Keratinocyte (primary cell): ENCODE results near the gene PCK2.

Source experiments
- EZH2 ChIP-seq: IDR thresholded peaks from one replicate; pipeline ENCODE4 v1.6.1; 2012; ENCODE audit warnings: inconsistent platforms, mild to moderate bottlenecking, low read length, moderate library complexity
- TF ChIP-seq, protein P1 (sequence below), 3 experiments: IDR thresholded peaks in 1 of 3; conservative IDR thresholded peaks in 1 of 3; optimal IDR thresholded peaks in 1 of 3; 2 replicates in 2 of 3; 3 replicates in 1 of 3; pipeline versions ENCODE3 to v1.5.1; 2011; ENCODE audit warnings: low read length in 3 of 3, mild to moderate bottlenecking in 3 of 3, moderate library complexity in 2 of 3, control low read depth in 1 of 3, inconsistent platforms in 1 of 3; ENCODE audit not compliant: insufficient read depth in 2 of 3; ENCODE audit errors: extremely low read depth in 1 of 3

GRCh38 chr14:24116128-24116814 lies 22.2 kb downstream of the PCK2 start:
- TF ChIP-seq, protein P1, sequence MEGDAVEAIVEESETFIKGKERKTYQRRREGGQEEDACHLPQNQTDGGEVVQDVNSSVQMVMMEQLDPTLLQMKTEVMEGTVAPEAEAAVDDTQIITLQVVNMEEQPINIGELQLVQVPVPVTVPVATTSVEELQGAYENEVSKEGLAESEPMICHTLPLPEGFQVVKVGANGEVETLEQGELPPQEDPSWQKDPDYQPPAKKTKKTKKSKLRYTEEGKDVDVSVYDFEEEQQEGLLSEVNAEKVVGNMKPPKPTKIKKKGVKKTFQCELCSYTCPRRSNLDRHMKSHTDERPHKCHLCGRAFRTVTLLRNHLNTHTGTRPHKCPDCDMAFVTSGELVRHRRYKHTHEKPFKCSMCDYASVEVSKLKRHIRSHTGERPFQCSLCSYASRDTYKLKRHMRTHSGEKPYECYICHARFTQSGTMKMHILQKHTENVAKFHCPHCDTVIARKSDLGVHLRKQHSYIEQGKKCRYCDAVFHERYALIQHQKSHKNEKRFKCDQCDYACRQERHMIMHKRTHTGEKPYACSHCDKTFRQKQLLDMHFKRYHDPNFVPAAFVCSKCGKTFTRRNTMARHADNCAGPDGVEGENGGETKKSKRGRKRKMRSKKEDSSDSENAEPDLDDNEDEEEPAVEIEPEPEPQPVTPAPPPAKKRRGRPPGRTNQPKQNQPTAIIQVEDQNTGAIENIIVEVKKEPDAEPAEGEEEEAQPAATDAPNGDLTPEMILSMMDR (optimal IDR thresholded peaks at IDR 0.05 in 1 of 3, IDR thresholded peaks at IDR 0.05 in 1 of 3, conservative IDR thresholded peaks at IDR 0.05 in 1 of 3; ENCODE audit: extremely low read depth in 1 of 3, insufficient read depth in 2 of 3, low read length in 3 of 3), result no peak
- no peak for TF ChIP-seq EZH2
